GM18502 (cell line): ENCODE measurements around the gene NPFF.

Source experiments
- ATAC-seq: cut with Tn5 transposase; IDR thresholded peaks from one replicate; pipeline ENCODE4 v1.9.1; 2021; ENCODE audit warnings: mild to moderate bottlenecking; ENCODE audit not compliant: unreplicated experiment, poor library complexity

NPFF gene

DNA sequence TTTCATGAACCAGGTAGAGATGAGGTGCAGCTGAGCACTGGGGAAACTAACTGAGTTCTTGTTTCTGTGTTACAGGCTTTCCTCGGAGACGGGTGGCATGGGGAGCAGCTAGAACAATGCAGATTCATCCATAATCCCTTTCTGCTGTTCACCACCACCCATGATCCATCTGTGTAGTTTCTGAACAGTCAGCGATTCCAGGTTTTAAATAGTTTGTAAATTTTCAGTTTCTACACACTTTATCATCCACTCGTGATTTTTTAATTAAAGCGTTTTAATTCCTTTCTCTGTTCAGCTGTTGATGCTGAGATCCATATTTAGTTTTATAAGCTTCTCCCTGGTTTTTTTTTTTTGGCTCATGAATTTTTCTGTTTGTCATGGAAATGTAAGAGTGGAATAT lies 28.0 kb downstream of the NPFF start:
- no peak for ATAC-seq

DNA sequence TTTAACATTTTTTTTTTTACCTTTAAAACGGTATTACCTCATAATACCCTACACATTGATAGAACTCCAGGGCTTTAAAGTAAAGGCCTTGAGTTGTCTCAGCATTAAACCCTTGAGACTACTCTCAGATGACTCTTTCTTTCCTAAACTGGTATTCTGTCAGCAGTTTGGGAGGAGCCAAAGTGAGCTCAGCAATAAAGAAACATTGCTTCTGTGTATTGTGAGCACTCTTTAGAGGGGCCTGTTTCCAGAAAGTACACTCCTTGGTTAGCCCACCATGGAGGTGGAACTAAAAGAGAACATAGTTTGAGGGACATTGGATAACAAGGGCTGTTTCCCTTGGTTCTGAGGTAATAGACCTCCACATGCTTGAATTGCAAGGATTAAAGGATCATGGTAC lies 28.4 kb downstream of the NPFF start:
- no peak for ATAC-seq

DNA sequence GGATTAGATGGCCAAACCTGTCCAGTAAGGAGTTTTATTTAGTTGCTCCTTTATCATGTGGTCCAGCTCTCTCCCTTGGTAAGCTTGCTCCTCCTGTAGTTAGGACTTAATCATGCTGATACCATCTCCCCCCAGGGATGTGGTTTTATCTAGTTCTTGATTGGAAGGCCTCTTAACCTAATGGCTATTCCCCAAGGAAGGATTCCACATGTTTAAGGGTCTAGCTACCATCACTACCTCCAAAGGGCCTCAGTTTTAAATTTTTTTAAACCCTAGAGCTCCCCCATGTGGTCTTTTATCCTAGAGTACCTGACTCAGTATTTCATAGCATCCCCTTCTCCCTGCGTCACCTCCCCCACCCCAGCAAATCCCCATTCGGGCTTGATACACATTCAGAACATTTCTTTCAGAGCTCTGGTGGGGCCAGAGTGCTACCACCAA lies 30.5 kb downstream of the NPFF start:
- no peak for ATAC-seq

DNA sequence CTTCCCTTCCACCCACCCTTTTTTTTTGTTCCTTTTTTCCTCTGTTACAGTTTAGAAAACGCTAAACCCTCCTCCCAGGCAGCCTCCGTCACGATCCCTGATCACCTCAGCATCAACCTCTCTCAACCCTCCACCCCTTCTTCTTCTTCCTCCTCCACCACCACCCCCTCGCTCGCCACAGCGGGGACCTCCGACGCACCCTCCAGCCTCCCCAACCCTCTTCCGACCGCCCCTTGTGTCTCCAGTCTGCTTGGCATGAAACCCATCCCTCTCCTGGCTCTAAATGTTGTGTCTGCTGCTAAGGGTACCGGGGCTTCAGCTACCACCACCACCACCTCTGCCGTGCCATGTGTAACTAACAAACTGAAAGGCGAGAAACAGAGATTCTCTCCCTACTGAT lies 32.5 kb downstream of the NPFF start:
- ATAC-seq: no peak

DNA sequence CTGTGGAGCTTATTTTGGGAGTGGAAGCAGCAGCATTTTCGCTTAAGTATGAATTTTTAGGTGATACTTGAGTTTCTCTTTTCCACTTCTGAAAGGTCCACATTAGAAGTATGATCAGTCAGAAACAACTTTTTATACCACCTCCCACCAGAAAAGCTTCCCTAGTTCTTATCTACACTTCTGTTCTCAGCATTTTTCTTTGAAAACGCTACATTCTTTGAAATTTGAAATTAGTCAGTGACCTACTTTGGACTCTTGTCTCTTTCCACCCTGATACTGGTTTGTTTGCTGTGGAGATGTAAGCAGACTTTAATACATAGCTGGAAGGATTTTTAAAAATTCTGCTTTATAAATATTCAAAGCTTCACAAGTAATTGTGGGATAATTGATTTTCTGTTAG lies 33.2 kb downstream of the NPFF start:
- ATAC-seq: no peak

DNA sequence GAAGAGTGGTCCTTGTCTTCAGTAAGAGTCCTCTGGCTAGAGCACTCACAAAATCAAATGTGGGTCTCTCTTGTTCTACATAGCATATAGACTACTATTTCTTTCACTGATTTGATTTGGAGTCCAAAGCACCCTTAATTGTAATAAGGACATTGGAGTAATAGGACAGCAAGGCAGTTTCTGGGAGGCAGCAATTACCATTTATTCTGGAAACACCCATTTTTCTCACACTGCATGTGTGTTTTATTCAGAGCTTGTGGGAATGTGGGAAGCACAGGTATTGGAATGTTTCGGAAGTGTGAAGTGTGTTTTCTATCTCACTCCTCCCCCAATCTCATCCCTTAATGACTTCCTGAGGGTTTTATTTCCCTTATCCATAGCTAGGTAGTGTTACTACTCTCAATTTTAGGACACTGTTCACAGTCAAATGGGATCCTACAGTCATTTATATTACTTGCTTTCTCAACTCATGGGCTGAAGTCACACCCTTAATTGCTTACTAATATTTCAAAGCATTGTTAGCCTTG lies 35.2 kb downstream of the NPFF start:
- ATAC-seq: no peak

DNA sequence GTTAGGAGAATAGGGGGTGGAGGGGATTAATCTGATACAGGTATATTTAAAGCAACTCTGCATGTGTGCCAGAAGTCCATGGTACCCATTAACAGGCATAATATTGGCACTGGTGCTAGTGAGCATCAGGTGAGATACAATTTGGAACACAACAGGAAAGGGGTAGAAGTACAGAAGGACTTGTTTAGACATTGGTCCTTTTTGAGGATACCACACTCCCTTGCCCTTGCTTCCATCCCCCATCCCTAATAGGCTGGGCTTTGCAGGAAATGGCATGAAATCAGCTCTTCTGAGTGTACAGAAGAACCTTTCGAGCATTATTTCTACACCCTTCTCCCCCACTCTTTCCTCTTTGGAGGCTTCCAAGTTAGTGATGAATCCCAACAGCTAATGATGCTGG lies 39.0 kb downstream of the NPFF start:
- ATAC-seq: no peak

DNA sequence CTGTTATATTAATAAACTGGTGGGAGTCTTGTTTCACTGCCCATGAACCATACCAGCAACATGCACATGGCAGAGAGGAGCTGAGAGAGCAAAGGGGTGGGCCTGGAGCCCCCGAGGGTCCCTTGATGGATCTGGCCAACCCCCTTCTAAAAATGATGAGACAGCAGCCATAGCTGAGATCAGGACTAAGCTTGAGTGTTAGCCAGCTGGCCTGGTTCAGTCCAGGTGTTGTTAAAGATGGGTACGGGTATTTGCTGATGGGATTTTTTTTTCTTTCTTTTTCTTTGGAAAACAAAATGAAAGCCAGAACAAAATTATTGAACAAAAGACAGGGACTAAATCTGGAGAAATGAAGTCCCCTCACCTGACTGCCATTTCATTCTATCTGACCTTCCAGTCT lies 39.4 kb downstream of the NPFF start:
- no peak for ATAC-seq

DNA sequence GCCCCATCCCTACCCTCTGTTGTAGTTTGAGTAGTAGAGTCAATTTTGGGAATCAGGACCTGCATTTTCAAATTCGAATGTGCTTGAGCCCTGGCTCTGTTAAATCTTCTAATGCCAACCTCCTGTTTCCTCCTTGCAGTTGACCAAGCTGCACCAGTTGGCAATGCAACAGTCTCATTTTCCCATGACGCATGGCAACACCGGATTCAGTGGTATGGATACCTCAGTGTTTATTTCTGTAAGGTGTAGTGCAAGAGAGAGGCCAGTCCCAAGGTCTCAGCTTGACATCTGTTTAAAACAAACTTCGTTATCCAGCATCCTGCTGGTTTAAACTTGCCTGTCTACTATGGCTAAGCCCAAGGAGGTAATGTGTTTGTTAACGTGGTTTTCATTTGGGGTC lies 40.2 kb downstream of the NPFF start:
- no peak for ATAC-seq

DNA sequence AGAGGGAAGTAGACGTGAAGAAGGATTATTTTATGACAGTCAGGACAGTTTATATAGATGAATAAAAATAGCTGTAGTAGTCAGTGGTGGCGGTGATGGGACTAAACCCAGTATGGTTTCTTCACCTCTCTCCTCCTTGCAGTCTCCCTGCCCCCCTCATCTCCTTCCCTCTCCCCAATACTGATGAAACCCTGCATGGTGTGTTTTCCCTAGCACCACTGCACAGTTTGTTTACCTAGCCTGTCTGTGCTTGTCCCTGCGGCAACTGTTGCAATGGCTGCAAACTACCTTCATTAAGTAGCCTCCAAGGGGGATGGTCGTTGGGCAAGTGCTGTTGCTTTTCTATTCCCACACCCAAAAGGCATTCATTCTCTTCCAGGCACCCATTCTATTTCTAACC lies 40.6 kb downstream of the NPFF start:
- ATAC-seq: no peak

DNA sequence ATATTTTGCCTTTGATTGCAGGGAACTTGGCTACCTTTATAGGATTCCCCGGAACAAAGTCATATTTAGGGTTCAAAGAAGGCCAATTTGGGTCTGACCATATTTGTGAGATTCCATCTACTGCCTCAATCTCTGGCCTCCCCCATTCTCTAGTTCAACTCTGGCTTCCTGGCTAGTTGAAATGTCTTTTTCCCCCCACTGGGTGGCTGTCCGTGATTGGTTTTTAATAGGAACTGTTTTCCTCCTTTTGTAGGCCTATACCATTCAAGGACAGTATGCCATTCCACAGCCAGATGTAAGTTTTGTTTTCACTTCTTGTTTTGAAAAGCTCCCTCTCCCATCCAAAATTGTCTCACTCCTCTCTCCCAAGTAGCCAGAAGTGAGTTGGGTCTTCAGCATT lies 41.6 kb downstream of the NPFF start:
- ATAC-seq: no peak

DNA sequence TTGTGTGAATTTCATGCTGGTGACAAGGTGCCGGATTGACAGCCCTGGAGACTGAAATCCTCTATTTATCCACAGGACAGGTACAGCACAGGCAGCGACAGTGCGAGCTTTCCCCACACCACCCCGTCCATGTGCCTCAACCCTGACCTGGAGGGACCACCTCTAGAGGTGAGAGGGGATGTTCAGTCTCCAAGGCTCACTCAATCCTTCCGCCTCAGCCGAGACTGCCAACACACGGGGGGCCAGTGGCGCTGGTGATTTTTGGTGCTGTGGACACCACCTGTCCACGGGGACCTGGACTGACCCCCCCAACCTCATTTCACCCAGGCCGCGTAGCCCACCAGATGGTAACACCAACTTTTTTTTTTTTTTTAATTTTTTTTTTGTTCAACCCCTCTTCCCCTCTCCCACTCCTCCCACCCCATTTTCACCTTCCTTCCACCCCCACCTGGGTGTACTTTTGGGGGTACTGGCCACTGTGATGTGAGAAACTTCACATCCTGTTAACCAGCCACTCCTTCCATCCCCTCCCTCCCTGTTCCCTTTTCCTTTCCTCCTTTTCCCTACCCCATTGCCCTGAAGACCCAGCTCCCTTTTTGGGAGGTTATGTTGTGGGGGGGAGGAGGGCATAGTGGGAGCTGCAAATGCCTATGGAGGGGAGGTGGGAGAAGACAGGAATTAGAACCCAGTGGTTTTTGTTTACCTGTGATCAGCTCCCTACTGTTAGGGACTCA lies 42.4 kb downstream of the NPFF start:
- ATAC-seq: no peak

DNA sequence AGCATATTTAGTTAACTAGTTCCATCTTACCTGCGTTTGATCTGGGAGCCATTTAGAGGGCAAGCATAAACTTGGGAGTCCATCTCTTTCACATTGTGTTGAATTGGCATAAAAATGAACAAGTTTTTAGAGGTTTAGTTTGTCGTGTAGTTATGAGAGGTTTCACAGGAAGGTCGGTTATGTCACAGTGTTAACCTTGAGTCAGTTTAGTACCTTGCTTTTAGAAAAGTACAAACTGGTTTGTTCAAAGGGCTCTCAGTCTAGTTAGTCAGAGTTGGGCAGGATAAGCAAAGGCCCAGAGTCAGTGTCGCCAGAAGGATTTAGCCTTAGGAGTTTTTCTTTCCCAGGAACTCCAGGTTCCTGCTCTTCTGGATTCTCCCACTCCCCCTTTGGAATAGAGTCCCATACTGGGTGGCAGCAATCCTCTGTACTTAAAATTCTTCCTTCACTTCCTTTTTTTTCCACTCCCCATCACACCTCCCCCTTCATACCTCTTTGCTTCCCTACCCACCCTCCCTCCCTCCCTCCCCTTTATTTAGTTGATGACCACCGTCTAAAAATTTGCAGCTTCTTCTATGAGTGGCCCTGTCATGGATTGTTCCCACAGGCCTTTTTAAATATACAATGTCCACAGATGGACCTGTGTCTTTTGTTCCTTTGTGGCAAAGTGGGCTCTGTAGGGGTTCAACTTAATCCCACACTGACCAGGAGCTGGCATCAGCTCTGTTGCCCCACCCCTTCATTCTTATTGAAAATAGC lies 43.3 kb downstream of the NPFF start:
- no peak for ATAC-seq

DNA sequence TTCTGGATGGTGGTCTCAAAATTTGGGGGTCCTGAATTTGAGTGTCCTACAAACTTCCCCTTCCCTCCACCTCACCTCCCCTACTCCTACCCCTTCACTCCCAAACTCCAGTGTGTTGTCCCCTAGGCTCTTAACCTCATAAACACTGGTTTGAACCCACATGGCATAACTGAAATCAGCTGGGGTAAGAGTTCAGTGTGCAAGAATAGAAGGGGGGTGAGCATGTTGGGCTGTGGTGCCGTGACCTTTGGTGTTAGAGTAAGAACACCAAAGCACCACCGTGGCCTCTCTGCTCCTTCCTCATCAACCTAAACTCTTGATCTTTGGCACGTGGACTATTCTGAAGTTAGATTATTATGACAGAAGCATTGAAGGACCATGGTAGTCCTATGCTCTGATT lies 44.3 kb downstream of the NPFF start:
- ATAC-seq: no peak

DNA sequence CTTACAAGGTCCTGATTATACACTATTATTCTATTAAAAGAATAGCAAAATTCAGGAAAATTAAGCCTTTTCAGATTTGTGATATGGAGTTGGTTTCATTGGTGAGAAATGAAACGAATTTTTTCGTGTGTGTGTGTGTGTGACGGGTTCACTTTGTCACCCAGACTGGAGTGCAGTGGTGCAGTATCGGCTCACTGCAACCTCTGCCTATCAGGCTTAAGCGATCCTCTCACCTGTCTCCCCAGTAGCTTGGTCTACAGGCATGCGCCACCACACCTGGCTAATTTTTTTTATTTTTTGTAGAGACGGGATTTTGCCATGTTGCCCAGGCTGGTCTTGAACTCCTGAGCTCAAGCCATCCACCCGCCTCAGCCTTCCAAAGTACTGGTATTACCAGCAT lies 45.7 kb downstream of the NPFF start:
- ATAC-seq: no peak

DNA sequence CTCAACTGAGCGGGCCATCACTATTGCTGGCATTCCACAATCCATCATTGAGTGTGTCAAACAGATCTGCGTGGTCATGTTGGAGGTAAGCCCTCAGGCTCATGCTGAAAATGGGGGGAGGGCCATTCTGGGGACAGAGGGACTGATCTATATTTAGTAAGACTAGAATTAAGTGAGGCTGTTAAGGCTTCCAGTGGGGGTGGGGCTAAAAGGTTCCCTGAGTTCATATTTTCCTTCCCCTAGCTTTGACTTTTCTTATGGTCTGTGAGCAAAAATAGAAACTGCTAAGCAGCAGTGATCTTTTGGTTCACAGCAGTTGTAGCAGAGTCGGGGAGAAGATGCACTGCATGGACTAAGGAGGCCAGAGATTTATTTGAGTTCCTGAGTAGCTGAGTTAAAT lies 46.2 kb downstream of the NPFF start:
- no peak for ATAC-seq

DNA sequence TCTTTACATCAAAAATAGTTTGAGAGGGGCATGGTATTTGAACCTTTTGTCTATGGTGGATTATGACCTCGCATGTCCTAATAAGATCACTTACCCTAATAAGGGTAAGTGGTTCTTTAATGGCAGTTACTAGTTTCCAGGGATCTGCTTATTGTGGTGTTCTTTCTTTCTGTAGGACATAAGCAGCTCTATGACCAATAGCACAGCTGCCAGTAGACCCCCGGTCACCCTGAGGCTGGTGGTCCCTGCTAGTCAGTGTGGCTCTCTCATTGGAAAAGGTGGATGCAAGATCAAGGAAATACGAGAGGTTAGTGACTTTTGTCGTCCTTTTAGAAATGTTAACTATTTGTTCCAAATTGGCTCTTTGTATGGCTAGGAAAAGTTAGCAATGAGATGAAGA lies 48.2 kb downstream of the NPFF start:
- no peak for ATAC-seq
